Tibial artery (tissue), 4 donors: ENCODE measurements around the gene CLEC7A.

ENCODE experiments used
- DNase-seq, 2 donors: peaks; one replicate each; pipeline ENCODE4 v3.0.0-alpha.2; 2019
- H3K27ac ChIP-seq, 2 donors: fragments of 200-600 bp; sonication (generic) in 1 of 2; 1 replicate in 1 of 2; 2 replicates in 1 of 2; pipeline ENCODE4 v1.5.1; 2018 to 2019; ENCODE audit warnings: mild to moderate bottlenecking in 1 of 2
- H3K27me3 ChIP-seq, 2 donors: fragments of 200-600 bp; sonication (generic) in 1 of 2; one replicate each; pipeline versions ENCODE4 v1.5.1 to v1.6.0; 2016 to 2019
- H3K36me3 ChIP-seq, 3 donors: fragments of 200-600 bp; sonication (generic) in 2 of 3; one replicate each; pipeline ENCODE4 v1.5.1; 2016 to 2019; ENCODE audit warnings: mild to moderate bottlenecking in 2 of 3
- H3K4me1 ChIP-seq, 4 donors: fragments of 200-600 bp; sonication (generic) in 2 of 4; 1 replicate in 3 of 4; 2 replicates in 1 of 4; pipeline ENCODE4 v1.5.1; 2016 to 2019
- H3K4me3 ChIP-seq, 2 donors: fragments of 200-600 bp; sonication (generic) in 1 of 2; 1 replicate in 1 of 2; 2 replicates in 1 of 2; pipeline ENCODE4 v1.5.1; 2018 to 2019; ENCODE audit warnings: mild to moderate bottlenecking in 2 of 2
- H3K9me3 ChIP-seq, 3 donors: fragments of 200-600 bp; sonication (generic) in 1 of 3; one replicate each; pipeline ENCODE4 v1.5.1; 2016 to 2019
- intact Hi-C: fragments of 100-400 bp; cut with DNase I; formaldehyde crosslinking; loops from one replicate; pipeline ENCODE4 v1.15.0; 2023; ENCODE audit warnings: low total_unique reads
- TF ChIP-seq, protein P1 (sequence below), 2 experiments: fragments of 200-600 bp in 1 of 2; fragments of 450-650 bp in 1 of 2; IDR thresholded peaks; one replicate each; pipeline ENCODE4 v1.5.1; 2017 to 2019; ENCODE audit warnings: antibody characterized with exemption in 2 of 2, mild to moderate bottlenecking in 1 of 2, moderate library complexity in 1 of 2

The CLEC7A gene

DNA sequence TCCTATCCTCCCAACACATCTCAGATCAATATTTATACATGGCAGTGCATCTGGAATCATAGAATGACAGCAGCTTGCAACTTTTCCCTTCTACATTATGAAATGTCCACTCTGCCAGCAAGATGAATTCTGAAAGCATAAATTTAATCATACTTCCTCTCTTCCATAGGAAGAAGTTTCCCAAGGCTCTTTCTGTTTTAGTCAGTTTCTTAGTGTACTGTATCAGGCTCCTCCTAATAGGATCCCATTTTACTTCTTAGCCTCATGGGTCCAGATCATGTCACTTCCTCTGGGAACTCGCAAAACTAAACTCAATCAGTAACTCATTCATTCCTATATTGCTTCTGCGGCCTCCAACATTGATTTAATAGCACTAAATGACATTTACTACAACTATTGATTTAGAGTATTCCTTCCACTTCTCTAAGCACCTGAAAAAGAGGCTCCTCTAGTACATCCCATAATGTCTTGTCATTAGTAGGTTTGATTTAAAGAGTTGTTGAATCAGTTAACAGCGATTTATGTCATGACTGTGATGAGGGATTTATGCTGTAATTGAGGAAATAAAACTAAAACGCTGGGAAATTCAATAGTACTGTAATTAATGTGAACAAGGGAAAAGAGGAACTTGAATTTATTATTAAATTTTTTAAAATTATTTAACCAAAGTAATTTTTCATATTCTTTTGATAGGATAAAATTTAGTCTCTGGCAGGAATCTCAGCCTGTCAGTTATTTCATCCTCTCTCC is 35.2 kb downstream of the CLEC7A start:
- Histone ChIP-seq H3K9me3 (no peaks in the 10 kb centered on the region), H3K36me3 (no peaks in the 10 kb centered on the region), H3K4me1 (peaks cover 0 to 5% (median 0%) of the 10 kb centered on the region in 4 donors), H3K4me3 (no peak overlapping the region), H3K27me3 (no peaks in the 10 kb centered on the region), H3K27ac (no peak overlapping the region)
- intact Hi-C loops = no loop called here
- TF ChIP-seq, protein P1, sequence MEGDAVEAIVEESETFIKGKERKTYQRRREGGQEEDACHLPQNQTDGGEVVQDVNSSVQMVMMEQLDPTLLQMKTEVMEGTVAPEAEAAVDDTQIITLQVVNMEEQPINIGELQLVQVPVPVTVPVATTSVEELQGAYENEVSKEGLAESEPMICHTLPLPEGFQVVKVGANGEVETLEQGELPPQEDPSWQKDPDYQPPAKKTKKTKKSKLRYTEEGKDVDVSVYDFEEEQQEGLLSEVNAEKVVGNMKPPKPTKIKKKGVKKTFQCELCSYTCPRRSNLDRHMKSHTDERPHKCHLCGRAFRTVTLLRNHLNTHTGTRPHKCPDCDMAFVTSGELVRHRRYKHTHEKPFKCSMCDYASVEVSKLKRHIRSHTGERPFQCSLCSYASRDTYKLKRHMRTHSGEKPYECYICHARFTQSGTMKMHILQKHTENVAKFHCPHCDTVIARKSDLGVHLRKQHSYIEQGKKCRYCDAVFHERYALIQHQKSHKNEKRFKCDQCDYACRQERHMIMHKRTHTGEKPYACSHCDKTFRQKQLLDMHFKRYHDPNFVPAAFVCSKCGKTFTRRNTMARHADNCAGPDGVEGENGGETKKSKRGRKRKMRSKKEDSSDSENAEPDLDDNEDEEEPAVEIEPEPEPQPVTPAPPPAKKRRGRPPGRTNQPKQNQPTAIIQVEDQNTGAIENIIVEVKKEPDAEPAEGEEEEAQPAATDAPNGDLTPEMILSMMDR (IDR thresholded peaks at IDR 0.05) = no peak
- no peak for DNase-seq

DNA sequence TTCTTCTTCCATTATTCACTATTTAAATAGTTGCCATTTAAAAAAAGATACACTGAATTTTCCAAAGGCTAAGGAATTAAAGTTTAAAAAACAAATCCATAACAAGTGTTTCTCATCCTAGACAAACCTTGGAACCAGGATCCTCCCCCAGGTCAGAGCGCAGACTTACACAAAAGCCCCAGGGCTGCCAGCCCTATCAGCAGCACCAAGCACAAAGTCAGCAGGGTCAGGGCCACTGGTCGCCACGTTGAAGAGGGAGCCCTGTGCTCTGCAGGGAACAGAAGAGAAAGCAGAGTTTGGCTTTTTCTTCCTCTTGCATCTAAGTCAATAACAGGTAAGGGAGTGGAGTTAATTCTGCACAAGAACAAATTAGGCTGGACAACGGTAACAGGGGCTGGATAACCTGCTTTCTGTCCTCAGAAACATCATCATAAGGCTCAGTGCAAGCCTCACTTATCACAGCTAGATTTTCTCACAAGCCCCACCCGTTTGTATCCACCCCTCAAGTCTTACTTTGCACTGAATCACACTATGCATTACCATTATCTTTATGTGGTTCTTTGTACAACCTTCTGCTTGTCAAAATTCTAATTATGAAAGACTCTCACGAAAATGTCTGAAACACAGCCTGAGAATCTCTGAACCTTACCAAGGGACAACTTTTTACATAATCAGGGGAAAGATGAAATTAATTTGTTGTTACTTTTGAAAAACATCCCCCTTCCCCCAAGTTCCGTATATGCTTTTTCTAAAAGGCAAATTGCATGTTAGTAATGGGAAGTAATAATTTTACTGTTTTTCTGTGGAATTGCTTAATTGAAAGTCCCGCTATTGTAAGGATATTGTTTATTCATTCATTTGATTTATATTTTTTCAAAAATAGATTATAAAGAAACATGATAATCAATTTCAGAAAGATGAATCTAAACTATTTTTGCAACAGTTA is 40.8 kb downstream of the CLEC7A start:
- DNase-seq = no peak
- Histone ChIP-seq H3K4me3 (no peak overlapping the region), H3K27me3 (no peaks in the 10 kb centered on the region), H3K36me3 (no peaks in the 10 kb centered on the region), H3K9me3 (no peaks in the 10 kb centered on the region), H3K4me1 (peaks cover 0 to 5% (median 0%) of the 10 kb centered on the region in 4 donors), H3K27ac (no peak overlapping the region)
- intact Hi-C loops = no loop called here
- TF ChIP-seq, protein P1 (IDR thresholded peaks at IDR 0.05) = no peak

DNA sequence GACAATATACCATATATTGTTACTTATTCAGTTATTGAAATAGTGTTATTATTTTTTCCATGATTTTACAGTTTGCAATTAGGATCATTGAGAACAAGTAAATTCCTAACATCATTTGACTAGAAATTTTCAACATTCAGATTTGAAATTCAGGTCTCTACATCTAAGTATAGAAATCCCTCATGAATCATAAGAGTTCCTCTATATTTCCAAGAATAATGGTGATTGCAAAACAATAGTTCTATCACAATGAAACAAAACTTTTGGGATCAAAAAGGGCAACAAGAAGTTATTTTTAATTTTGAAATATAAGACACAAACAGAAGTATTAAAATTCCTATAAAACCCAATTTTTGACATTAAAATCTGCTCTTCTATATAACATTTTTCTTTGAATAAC is 42.0 kb downstream of the CLEC7A start:
- Histone ChIP-seq H3K36me3 (no peaks in the 10 kb centered on the region), H3K4me1 (no peaks in the 10 kb centered on the region), H3K4me3 (no peak overlapping the region), H3K27ac (no peak overlapping the region), H3K9me3 (no peaks in the 10 kb centered on the region), H3K27me3 (no peaks in the 10 kb centered on the region)
- intact Hi-C loops = no loop called here
- TF ChIP-seq, protein P1 (IDR thresholded peaks at IDR 0.05) = no peak
- no peak for DNase-seq

DNA sequence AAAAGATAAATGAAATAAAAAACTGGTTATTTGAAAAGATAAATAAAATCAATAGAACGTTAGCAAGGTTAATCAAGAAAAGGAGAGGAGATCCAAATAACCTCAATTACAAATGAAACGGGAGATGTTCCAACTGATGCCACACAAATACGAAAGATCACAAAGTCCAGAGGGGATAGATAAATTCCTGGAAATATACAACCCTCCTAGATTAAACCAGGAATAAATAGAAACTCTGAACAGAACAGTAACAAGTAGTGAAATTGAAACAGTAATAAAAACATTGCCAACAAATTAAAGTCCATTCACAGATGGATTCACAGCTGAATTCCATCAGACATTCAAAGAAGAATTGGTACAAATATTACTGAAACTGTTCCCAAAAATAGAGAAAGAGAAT is 43.6 kb downstream of the CLEC7A start:
- Histone ChIP-seq H3K27ac (no peak overlapping the region), H3K36me3 (no peaks in the 10 kb centered on the region), H3K4me3 (no peak overlapping the region), H3K27me3 (no peaks in the 10 kb centered on the region), H3K9me3 (no peaks in the 10 kb centered on the region), H3K4me1 (no peaks in the 10 kb centered on the region)
- intact Hi-C loops = no loop called here
- TF ChIP-seq, protein P1 (IDR thresholded peaks at IDR 0.05) = no peak
- DNase-seq = no peak

DNA sequence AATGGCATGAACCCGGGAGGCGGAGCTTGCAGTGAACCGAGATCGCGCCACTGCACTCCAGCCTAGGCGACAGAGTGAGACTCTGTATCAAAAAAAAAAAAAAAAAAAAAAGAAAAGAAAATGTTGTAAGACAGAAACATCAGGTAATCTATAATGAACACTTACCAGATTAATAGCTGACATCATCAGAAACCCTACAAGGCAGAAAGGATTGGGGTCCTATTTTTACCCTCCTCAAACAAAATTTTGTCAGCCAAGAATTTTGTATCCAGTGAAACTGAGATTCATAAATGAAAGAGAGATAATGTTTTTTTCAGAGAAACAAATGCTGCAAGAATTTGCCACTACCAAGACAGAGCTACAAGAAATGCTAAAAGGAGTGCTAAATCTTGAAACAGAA is 45.3 kb downstream of the CLEC7A start:
- TF ChIP-seq, protein P1 (IDR thresholded peaks at IDR 0.05) = no peak
- H3K4me3 ChIP-seq = no peak overlapping the region
- H3K27me3 ChIP-seq = no peaks in the 10 kb centered on the region
- no peaks in the 10 kb centered on the region for H3K9me3 ChIP-seq
- intact Hi-C loops = no loop called here
- no peak for DNase-seq
- H3K4me1 ChIP-seq = no peaks in the 10 kb centered on the region
- no peaks in the 10 kb centered on the region for H3K36me3 ChIP-seq
- no peak overlapping the region for H3K27ac ChIP-seq
